HG03439 (cell line): Measurements from ENCODE around the gene EIF2A.

ENCODE experiments used
- ATAC-seq: cut with Tn5 transposase; IDR thresholded peaks from one replicate; pipeline ENCODE4 v1.9.1; 2021; ENCODE audit warnings: mild to moderate bottlenecking, moderate library complexity; ENCODE audit not compliant: unreplicated experiment

The EIF2A gene

DNA sequence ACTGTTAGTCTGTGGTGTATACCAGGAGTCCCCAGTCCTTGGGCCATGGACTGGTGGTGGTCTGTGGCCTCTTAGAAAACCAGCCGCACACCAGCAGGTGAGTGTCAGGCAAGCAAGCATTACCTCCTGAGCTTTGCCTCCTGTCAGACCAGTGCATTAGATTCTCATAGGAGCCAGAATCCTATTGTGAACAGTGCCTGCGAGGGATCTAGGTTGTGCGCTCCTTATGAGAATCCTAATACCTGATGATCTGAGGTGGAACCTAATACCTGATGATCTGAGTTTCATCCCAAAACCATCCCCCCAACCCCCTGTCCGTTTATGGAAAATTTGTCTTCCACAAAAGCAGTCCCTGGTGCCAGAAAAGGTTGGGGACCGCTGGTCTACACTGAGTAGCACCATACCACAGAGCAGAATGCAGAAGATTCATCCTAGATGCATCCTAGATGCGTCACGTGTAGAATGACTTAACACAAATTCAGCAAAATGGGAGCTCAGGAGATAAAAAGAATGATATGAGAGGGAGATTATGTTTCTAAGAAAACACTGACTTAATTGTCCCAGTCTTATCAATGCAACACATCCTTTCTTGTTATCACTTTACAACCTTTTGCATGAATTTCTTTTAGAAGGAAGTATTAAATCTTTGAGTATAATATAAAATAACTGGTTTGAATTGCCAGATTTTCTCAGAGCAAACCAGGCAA is 85.1 kb downstream of the EIF2A start:
- ATAC-seq = no peak

DNA sequence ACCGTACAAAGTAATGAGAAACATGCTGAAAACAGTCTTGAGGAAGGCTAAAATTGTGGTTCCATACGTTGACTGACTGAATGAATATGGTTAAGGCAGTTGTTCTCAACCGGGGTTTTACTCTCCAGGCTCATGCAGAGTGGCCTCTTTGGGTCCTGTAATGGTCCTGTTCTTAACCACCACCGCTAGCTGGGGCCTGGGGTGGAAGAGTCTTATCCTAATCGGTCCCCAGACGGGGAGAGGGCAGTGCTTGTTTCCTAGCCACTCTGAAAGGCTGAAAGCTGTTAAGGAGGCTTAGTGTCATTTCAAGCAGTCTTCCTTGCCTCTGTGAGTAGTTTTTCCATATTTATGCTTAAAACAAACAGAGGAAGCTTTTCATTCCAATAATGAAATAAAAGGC is 88.5 kb downstream of the EIF2A start:
- ATAC-seq = no peak

DNA sequence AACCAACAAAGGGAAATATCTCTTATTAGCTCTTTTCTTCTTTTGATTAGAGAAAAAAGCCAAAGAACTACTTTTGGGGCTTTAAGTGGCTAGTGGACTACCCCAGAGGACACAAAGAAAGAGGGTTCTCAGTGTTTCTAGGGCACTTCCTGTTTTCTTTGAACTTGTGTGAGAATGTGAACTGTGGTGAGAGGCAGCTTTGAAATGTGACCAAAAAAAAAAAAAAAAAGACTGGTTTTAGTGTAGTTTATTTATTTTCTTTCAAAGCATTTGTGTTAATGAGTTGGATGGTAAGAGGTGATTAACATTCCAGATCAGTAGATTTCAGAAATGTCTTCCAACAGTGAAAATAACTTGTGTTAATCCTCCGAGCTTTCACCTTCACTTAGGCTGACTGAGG is 88.9 kb downstream of the EIF2A start:
- no peak for ATAC-seq
